ENCODE results near the gene RMND5B. TPM values are rescaled to one million over a fixed set of nuclear protein-coding genes. Genes with fewer than 3 reads are reported as not detected.
A peak's percentile ranks its signal among the peaks of the same experiment; 100 is the strongest.

RMND5B gene
- total RNA-seq, 1 donor from 2014 or later, result 44.7 TPM

DNA sequence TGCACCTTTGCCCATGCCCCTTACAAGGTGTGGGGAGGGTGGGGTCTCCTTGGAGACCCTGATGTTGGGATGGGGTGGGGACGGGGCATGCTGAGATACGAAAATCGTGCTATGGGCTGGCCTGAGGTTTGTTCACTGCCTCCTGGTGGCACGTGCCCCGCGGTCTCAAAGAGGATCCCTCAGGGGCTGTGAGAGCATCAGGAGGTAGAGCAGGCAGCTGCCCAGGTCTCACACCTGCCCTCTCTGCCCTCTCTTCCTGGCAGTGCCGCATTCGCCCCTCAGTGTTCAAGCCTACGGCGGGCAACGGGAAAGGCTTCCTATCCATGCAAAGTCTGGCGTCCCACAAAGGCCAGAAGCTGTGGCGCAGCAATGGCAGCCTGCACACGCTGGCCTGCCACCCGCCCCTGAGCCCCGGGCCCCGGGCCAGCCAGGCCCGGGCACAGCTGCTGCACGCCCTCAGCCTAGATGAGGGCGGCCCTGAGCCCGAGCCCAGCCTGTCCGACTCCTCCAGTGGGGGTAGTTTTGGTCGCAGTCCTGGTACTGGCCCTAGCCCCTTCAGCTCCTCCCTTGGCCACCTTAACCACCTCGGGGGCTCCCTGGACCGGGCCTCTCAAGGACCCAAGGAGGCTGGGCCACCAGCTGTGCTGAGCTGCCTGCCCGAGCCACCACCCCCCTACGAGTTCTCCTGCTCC, 10.8 kb upstream of the RMND5B start:
- TF ChIP-seq, protein P1, sequence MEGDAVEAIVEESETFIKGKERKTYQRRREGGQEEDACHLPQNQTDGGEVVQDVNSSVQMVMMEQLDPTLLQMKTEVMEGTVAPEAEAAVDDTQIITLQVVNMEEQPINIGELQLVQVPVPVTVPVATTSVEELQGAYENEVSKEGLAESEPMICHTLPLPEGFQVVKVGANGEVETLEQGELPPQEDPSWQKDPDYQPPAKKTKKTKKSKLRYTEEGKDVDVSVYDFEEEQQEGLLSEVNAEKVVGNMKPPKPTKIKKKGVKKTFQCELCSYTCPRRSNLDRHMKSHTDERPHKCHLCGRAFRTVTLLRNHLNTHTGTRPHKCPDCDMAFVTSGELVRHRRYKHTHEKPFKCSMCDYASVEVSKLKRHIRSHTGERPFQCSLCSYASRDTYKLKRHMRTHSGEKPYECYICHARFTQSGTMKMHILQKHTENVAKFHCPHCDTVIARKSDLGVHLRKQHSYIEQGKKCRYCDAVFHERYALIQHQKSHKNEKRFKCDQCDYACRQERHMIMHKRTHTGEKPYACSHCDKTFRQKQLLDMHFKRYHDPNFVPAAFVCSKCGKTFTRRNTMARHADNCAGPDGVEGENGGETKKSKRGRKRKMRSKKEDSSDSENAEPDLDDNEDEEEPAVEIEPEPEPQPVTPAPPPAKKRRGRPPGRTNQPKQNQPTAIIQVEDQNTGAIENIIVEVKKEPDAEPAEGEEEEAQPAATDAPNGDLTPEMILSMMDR (IDR thresholded peaks at IDR 0.05), result no peak
- H3K27ac ChIP-seq, result no peak overlapping the region
- no peaks in the 10 kb centered on the region for H3K36me3 ChIP-seq
- peaks cover 25% of the 10 kb centered on the region for H3K27me3 ChIP-seq
- DNase-seq, result no peak
- no peak overlapping the region for H3K4me3 ChIP-seq
- ATAC-seq, result no peak
- no peaks in the 10 kb centered on the region for H3K9me3 ChIP-seq
- H3K4me1 ChIP-seq, result peaks cover 10% of the 10 kb centered on the region
- intact Hi-C loops (cut with DNase I), result no loop called here

GRCh38 chr5:178120607-178121357, 10.0 kb upstream of the RMND5B start:
- H3K36me3 ChIP-seq, result no peaks in the 10 kb centered on the region
- H3K9me3 ChIP-seq, result no peaks in the 10 kb centered on the region
- intact Hi-C loops (cut with DNase I), result no loop called here
- H3K4me3 ChIP-seq, result no peak overlapping the region
- peaks cover 18% of the 10 kb centered on the region for H3K27me3 ChIP-seq
- peaks cover 3% of the 10 kb centered on the region for H3K4me1 ChIP-seq
- TF ChIP-seq, protein P1 (IDR thresholded peaks at IDR 0.05), result peak; percentile 47
- no peak overlapping the region for H3K27ac ChIP-seq
- DNase-seq (peak; percentile 88), ATAC-seq (peak; percentile 71)

DNA sequence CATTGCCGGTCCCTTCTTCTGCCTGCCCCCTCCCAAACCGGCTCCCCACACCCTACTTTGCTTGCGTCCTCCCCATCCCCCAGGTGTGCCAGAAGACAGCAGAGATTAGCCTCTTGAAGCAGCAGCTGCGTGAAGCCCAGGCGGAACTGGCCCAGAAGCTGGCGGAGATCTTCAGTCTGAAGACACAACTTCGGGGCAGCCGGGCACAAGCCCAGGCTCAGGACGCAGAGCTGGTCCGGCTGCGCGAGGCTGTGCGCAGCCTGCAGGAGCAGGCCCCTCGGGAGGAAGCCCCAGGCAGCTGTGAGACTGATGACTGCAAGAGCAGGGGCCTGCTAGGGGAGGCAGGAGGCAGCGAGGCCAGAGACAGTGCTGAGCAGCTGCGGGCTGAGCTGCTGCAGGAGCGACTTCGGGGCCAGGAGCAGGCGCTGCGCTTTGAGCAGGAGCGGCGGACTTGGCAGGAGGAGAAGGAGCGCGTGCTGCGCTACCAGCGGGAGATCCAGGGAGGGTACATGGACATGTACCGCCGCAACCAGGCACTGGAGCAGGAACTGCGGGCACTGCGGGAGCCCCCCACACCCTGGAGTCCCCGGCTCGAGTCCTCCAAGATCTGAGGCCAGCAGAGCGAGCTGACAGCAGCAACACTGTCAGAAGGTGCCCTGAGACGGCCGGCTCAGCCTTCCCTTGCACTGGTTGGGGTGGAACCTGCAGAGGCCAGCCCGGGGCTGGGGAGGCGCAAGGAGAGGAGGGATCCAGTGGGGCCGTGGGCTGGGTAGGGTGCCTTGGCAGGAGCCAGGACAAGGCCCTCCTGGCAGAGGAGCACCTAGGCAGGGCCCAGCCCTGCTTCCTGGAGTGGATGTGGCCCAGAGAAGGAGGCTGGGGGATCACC, 9.2 kb upstream of the RMND5B start:
- no peaks in the 10 kb centered on the region for H3K36me3 ChIP-seq
- no peak overlapping the region for H3K27ac ChIP-seq
- H3K4me3 ChIP-seq, result no peak overlapping the region
- DNase-seq, result no peak
- intact Hi-C loops (cut with DNase I), result no loop called here
- peaks cover 3% of the 10 kb centered on the region for H3K4me1 ChIP-seq
- peaks cover 12% of the 10 kb centered on the region for H3K27me3 ChIP-seq
- no peaks in the 10 kb centered on the region for H3K9me3 ChIP-seq
- TF ChIP-seq, protein P1 (IDR thresholded peaks at IDR 0.05), result no peak
- ATAC-seq, result no peak

- TF ChIP-seq, protein P1 (IDR thresholded peaks at IDR 0.05), result no peak
- intact Hi-C loops (cut with DNase I), result no loop called here
- no peak overlapping the region for H3K27ac ChIP-seq
- no peak overlapping the region for H3K4me3 ChIP-seq
- no peaks in the 10 kb centered on the region for H3K9me3 ChIP-seq
- no peaks in the 10 kb centered on the region for H3K36me3 ChIP-seq
- DNase-seq (no peak), ATAC-seq (no peak)
- no peaks in the 10 kb centered on the region for H3K4me1 ChIP-seq
- peaks cover 4% of the 10 kb centered on the region for H3K27me3 ChIP-seq
These were observed 8.5 kb upstream of the RMND5B start for GRCh38 chr5:178122346-178122745.

DNA sequence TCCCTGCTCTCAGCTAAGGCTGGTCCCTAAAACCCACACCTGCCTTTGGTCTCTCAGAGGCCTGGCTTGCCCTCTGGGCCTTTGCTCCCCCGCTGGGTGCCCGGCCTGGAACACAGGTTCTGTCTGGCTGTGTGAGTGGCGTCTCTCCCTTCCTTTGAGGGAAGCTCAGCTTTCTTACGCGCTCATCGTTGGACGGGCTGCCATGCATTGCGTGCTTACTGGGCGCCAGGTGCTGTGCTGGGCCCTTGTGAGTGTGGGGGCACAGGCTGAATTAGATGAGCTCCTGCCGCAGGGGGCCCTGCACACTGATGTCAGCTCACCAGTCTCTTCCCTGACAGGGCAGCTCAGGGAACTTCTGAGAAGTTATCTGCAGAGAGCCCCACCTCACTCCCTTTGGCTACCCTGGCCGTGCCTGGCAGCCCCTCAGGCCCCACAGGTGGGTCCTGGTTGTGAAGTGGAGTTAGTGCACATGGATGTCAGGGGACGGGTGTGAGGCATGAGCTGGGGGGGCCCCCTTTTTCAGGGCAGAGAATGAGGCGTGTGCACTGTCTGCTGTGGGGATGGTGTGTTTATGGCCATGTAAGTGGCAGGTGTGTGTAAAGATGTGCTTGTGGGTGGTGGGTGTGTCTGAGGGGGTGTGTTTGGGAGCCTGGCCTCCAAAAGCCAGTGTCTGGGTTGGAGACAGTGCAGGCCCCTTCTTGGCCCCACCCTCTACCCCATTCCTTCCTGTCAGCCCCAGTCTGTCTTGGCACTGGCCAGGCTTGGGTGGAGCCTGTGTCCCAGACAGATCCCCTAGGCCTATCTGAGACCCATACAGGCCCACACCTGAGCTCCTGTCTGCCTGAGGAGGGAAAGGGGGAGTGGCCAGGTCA, 7.5 kb upstream of the RMND5B start:
- Histone ChIP-seq H3K4me1 (no peaks in the 10 kb centered on the region), H3K27me3 (peaks cover 4% of the 10 kb centered on the region), H3K27ac (no peak overlapping the region), H3K36me3 (no peaks in the 10 kb centered on the region), H3K9me3 (no peaks in the 10 kb centered on the region), H3K4me3 (no peak overlapping the region)
- ATAC-seq (no peak), DNase-seq (no peak)
- TF ChIP-seq, protein P1 (IDR thresholded peaks at IDR 0.05), result no peak
- intact Hi-C loops (cut with DNase I), result no loop called here

Data from upper lobe of right lung (tissue), 1 donor.